GM18519 (cell line): ENCODE measurements around the gene OSBPL2.
A peak's percentile ranks its signal among the peaks of the same experiment; 100 is the strongest.

Experiments used
- ATAC-seq: cut with Tn5 transposase; IDR thresholded peaks from one replicate; pipeline ENCODE4 v1.9.1; 2021; ENCODE audit warnings: mild to moderate bottlenecking, moderate library complexity; ENCODE audit not compliant: unreplicated experiment, low FRiP score

Gene OSBPL2

GRCh38 chr20:62232770-62233645 lies 5.3 kb upstream of the OSBPL2 start:
- no peak for ATAC-seq

GRCh38 chr20:62233684-62234083 lies 4.6 kb upstream of the OSBPL2 start:
- ATAC-seq: no peak

GRCh38 chr20:62234339-62234738 lies 4.0 kb upstream of the OSBPL2 start:
- ATAC-seq: no peak

- no peak for ATAC-seq
These were observed 3.1 kb upstream of the OSBPL2 start for GRCh38 chr20:62235001-62235776.

GRCh38 chr20:62235777-62236157 lies 2.6 kb upstream of the OSBPL2 start:
- no peak for ATAC-seq

GRCh38 chr20:62236200-62236599 lies 2.1 kb upstream of the OSBPL2 start:
- ATAC-seq: no peak

GRCh38 chr20:62236766-62237513 lies 1.4 kb upstream of the OSBPL2 start:
- no peak for ATAC-seq

GRCh38 chr20:62237514-62237800 lies 864 bp upstream of the OSBPL2 start:
- no peak for ATAC-seq

GRCh38 chr20:62238569-62239277 lies 402 bp downstream of the OSBPL2 start:
- peak; percentile 1 for ATAC-seq

- no peak for ATAC-seq
These were observed 1.1 kb downstream of the OSBPL2 start for GRCh38 chr20:62239278-62239879.

GRCh38 chr20:62240020-62240685 lies 1.8 kb downstream of the OSBPL2 start:
- ATAC-seq: no peak

GRCh38 chr20:62241506-62241905 lies 3.2 kb downstream of the OSBPL2 start:
- ATAC-seq: no peak

- no peak for ATAC-seq
These were observed 3.9 kb downstream of the OSBPL2 start for GRCh38 chr20:62242176-62242575.

GRCh38 chr20:62243106-62243505 lies 4.8 kb downstream of the OSBPL2 start:
- ATAC-seq: no peak

- no peak for ATAC-seq
These were observed 5.7 kb downstream of the OSBPL2 start for GRCh38 chr20:62243906-62244515.

GRCh38 chr20:62244644-62245108 lies 6.4 kb downstream of the OSBPL2 start:
- ATAC-seq: no peak

GRCh38 chr20:62245911-62246280 lies 7.6 kb downstream of the OSBPL2 start:
- ATAC-seq: no peak

GRCh38 chr20:62246431-62246830 lies 8.1 kb downstream of the OSBPL2 start:
- ATAC-seq: no peak
